Hematopoietic multipotent progenitor cell treated with erythropoietin and hydrocortisone succinate and interleukin-3 and kit ligand, for 15 days (in vitro differentiated cells): ENCODE measurements around the gene WDFY2.
"Not testable (repeated sequence)": the region's sequence is repeated elsewhere in the genome, so short reads cannot be mapped to it uniquely, and the experiment has no call there.

Experiments
- DNase-seq: peaks from one replicate; pipeline ENCODE4 v3.0.0-alpha.2; 2015; ENCODE audit warnings: low spot score

Gene WDFY2

DNA sequence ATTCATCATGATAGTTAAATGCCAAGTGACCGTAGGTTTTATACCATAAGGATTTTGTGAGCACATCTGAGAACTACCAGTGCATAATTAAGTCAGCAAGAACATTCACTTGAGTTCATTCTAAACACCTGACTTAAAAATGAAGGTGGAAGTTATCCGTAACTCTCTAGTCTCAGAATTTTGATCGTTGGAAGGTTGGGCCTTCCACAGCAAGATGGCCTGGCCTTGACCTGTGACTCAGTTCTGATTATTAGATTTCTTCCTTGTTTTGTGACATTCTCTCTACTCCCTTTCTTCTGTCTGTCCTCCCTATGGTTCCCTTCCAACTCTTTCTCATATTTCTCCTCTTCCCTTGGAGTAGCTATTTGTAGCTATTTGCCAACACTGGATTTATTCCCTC lies 20.0 kb upstream of the WDFY2 start:
- no peak for DNase-seq

DNA sequence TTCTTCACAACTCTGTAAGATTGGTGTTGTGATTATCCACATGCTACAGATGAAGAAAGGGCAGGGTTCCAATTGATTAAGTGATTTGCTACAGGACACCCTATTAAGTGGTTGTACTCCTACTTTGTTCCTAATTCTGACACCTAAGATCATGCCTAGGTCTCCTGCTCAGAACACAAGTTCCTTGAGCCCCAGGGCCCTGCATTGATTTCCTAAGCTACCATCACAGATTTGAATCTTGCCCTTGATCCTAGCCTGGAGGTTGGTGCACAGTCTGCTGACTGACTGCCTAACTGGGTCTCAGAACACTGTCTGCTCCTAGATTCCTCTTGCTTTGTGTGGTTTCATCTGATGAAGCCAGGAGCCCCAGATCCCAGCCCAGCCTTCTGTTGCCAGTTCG lies 19.6 kb upstream of the WDFY2 start:
- no peak for DNase-seq

DNA sequence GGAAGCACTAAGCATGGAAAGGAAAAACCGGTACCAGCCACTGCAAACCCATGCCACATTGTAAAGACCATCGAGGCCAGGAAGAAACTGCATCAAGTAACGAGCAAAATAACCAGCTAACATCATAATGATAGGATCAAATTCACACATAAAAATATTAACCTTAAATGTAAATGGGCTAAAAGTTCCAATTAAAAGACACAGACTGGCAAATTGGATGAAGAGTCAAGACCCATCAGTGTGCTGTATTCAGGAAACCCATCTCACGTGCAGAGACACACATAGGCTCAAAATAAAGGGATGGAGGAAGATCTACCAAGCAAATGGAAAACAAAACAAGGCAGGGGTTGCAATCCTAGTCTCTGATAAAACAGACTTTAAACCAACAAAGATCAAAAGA lies 15.3 kb upstream of the WDFY2 start:
- DNase-seq: not testable (repeated sequence)

DNA sequence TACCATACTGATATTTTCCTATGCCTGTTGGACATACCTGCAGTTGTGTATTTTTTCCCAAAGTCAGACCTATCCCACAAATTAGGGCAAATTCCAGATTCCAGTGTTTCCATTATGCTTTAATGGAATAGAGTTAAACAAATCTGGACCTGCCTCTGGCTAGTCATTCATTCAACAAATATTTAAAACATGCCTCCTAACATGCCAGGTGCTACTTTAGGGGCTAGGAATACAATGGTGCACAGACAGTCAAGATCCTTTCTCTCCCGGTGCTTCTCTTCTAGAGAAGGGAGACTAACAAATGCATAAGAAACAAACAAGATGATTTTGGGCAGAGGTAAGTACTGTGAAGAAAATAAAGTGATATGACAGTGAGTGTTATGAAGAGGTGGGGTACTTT lies 7.5 kb upstream of the WDFY2 start:
- no peak for DNase-seq

DNA sequence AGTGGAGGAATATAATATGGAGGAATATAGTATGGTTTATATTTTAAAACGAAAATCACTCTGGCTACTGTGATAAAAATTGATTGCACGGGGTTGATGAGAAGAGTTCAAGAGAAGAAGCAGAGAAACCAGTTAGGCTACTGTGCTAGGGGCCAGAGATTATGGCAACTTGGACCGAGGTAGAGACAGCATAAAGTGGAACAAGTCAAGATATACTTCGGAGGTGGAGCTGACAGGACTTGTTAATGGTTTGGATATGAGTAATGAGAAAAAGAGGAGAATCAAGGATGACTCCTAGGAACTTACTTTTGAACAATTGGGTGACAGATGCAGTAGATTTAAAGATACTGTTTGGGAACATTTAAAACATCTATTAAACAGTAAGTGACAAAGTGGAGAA lies 6.6 kb upstream of the WDFY2 start:
- DNase-seq: no peak

DNA sequence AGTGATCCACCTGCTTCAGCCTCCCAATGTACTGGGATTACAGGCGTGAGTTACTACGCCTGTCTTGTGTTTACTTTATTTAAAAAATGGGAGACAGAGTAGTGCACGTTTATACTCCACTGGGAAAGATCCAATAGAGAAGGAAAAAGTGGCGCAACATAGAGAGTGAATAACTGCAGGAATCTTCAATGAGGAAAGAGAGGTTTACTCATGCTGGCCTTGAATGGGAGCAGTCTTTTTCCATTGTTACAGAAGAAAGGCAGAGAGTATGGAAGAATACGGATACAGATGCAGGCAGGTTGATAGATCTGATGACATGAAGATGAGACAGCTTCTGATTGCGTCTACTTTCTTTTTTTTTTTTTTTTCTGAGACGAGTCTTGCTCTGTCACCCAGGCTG lies 4.6 kb upstream of the WDFY2 start:
- DNase-seq: no peak

DNA sequence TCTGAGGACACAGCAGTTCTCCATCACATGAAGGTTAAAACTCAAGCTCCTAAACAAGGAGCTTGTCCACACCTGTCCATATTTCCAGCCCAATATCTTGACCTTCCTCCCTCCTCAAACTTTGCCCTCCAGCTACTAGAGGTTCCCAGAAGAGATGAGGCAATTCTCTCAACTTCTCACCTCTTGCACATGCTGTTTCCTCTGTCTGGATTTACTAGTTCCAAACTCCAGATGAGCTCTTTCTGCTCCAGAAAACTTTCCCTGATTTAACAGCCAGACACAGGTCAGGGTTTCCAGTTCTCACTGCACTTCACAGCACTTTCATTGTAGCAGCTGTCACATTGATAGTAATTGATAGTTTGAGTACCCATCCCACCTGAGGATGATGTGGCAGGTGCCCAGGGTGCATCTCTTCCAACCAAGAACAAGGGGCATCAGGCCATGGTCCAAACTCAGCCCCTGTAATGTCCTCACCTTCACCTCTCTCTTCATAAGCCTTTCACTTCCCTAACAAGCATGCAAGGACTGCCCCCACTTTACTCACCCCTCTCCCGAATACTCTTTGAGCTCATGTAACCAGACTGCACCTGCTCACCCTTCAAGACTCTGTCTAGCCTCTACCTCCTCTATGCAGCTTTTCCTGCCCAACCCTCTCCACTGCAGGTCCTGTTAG lies 3.0 kb upstream of the WDFY2 start:
- no peak for DNase-seq

DNA sequence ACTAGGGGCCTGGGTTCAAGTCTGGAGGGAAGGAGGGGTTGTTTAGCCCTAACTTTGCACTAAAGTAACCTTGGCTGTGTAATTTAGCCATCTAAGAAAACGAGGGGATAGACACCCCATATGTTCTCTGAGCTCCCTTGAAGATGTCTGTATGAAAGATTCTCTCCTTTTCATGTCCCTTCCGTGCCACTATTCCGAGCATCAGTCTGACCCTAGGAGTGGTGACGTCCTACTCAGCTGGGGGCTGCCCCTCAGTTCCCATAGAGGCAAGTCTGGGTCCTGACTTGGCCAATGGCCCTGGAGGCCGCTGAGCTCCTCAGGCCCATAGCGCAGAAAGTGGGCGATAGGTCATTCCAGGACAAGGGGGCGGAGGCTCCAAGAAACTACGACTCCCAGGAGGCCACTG lies 790 bp upstream of the WDFY2 start:
- DNase-seq: no peak

DNA sequence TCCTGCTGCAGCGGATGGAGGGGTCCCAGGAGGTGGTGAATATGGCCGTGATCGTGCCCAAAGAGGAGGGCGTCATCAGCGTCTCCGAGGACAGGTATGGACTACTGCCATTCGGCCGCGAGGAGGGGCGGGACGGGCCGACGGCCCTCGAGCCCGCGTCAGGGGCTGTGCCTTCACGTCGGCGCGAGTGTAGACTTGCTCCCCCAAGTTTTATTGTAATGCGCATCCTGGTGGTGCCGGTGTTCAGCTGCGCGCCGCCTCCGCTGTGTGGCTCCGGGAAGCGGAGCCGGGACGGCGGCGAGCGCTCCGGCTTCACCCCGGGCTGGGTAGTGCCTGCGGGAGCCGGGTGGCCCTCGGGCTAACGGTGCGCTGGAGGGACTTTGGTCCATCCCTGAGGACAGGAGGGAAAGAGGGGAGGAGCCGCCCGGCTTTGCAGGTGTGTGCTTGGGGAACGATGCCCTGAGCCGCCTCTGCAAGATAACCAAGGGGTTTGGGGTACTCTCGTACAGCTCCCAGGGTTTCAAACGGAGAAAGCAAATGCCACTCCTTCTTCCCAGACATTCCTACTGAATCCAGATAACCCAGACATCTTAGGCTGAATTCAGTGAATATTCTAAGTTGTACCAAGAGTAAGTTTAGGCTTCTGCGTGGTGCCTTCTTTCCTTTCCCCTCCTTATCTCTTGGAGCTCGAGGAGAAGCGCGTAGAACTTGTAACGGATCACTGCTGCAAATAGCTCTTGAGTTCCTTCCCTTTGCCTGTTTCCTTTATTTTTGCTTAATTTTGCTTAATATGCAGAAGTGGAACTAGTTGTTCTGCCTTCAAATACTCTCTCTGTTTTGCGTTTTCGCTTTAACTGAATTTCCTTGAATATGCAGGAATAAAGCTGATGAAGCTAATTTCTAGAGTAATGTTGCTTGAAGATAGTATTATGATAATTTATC lies 740 bp downstream of the WDFY2 start:
- peak; percentile 44 for DNase-seq

DNA sequence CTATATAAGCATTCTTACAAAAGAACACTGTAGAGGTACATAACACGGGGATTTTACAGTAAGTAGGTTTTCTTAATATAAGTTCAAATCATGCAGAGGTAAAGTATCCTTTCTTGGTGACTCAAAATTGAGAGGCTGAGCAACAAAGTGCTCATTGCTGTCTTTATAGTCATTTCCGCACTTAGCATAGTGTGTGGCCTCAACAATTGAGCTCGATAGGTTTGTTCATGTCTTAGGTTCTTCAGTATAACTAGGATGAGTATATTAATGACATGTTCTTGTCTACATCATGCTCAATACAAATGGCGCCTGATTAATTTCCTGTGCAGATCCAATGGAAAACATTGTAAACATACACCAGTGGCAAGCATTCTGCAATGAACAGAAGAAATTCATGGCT lies 1.4 kb downstream of the WDFY2 start:
- no peak for DNase-seq

DNA sequence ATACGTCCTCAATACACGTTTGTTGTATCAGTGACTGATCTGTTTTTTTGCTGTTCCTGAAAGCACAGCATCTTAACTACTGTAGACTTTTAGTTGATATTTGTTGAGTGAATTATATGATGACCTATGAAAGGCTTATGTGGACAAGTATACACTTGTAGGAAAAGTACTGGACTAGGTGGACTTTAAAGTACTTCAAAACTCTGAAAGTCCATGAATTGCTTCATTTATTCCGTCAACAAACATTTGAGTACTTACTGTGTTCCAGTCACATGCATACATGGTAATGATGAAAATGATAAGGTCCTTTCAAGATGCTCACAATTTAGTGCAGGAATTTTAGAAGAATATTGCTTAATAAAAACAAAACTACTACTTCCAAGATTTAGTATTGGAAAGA lies 3.1 kb downstream of the WDFY2 start:
- DNase-seq: no peak

DNA sequence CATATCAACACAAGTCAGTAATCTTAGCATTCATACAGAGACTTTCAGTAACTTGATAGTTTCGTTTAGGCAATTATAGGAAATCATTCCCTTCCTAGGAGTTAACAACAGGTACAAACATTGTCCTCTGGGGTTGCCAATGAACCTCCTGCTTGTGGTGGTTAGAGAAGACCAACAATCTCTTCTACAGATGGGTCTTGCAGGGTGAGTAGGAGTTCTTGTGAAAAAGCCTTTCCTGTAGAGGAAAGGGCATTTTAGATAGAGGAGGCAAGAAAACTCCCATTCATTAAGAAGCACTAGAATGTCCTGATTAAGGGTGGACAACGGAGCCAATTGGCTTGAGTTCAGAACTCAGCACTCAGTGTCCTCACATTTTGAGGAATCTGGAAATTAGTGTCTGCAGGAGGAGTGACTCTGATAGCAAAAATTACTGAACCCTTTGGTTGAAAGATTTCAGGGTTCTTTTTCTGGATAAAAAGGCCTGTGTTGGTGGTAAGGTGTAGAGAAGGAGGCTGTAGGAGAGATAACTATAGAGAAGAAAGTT lies 4.2 kb downstream of the WDFY2 start:
- DNase-seq: no peak

DNA sequence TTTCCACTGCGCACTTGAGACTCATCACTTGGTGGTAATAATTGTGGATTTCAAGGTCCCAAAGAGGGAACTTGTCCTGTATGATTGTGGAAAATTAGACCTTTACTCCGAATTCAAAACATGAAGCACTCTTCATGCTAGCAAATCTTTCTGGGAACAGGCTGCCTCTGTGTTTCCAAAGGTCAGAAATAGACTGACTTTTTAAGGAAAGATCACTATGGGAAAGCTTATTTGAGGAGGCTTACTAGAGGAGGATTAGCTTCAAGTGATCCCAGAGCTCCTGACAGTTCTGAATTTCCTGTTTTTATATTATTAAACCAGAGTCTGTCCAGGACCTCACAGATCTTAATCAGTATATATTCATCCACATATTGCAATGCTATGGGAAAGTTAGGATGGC lies 5.5 kb downstream of the WDFY2 start:
- no peak for DNase-seq

DNA sequence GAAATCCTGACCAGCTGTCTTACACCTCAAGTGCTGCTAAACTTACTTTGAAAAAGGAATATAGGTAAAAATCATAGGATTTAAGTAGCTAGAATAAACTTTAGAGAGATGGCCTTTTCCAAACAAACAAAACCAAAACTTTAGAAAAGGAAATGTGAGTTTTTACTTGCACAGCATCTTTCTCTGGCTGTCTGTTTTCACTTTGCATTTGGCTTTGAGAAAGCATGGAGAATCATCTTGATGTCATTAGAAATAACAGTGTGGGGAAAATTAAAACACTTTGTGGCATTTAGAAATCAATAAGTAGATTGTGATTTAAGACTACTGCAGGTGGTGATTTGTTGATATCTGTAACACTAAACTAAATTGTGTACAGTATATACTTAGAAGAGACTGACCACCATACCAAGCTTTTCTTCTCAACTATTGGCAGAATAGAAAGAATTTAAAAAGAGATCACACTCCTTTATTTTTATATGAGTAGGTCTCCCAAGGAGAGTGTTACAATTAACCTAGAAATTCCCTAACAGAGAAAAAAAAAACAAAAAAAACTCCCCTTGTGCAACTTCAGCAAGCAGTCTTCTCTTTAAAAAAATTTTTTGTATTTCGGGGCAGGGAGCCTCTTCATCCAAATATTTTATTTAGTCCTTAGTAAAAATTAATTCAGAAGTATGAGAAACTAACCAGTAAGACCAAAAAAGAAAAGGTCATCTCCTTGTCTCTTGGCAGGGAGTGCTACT lies 6.1 kb downstream of the WDFY2 start:
- DNase-seq: no peak

DNA sequence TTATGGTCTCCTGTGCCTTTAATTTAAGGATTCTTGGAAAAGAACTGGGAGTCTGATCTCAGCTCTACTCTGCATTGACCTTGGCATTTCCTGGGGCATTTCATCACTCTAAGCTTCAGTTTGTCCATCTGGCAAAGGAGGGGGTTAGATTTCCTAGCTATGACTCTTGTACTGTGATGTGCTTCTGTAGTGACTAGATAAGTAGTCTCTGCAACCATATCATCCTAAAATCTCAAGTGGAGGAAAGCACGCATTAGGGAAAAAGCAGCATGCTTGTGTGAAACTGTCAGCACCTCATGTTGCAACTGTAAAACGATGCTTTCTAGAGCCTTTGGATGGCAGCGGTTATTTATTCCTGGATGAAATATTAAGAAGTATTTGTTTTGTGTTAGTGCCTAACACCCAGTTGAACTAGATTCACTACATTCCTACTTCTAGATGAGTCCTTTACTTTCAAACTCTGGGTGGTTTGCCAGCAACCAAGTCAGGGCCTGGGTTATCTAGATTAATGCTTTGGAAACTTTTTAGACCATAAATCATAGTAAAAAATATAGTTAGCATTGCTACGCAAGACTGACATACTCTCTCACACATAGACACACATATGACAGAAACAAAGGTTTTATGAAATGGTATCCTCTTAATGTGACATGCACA lies 6.8 kb downstream of the WDFY2 start:
- peak; percentile 58 for DNase-seq

DNA sequence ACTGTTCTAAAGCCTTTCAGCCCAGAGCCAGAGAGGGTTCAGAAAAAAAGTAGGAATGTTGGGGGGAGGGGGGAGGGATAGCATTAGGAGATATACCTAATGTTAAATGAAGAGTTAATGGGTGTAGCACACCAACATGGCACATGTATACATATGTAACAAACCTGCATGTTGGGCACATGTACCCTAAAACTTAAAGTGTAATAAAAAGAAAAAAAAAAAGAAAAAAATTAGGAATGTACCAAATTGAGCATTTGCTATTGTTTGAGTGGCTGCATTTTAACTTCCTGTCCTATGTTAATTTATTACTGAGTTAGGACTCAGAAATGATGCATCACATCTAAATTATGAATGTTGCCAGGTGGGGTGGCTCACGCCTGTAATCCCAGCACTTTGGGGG lies 7.7 kb downstream of the WDFY2 start:
- not testable (repeated sequence) for DNase-seq

DNA sequence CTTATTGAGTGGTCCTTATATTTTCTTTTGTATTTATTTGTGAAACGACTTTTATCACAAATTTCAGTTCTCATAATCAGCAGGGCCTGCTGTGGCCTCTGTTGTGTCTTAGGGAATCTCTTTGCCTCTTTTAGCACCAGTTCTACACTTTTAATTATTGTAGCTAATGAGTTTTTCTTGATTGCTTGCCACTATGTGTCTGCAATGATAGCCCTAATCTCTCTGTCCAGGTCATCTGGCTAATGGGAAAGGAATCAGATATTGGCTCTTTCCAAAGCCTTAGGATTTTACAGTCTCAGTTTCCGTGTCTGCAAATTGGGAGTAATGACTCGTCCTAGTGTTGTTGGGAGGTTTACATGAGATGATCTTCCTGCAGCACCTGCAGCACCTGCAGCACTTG lies 10.2 kb downstream of the WDFY2 start:
- DNase-seq: no peak

DNA sequence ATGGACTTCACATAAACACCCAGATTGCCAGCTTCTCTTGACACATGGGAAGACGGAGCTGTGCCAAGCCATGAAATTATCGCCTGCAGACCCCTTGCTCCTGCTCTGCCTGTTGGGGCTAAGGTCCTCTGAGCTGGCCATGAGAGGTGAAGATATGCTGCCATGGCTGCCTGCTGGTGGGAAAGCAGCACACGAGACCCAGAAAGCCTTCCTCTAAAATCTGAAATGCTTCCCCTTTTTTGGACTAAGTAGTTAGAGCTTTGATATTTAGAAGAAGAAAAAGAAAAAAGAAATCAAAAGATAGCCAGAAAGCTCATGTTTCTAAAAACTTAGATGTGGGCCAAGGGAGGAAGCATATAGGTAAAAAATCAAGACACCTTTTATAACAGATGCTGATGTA lies 11.2 kb downstream of the WDFY2 start:
- DNase-seq: no peak

DNA sequence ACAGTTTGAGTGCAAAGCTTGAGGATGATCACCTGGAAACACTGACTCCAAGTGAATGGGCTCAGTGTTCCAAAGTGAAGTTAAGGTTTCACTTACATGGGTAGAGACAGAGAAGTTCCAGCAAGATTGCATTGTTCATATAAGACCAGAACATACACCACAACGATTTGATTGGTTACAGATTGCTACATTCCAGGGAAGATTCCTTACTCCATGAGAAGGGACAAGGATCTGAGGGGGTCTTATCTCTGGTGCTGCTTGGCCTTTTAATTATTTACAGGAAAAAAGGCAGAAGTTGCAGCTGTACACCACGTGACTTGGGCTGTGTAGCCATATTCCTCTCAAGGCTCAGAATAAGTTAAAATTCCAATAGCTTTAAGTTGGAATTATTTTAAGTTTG lies 12.3 kb downstream of the WDFY2 start:
- DNase-seq: no peak

DNA sequence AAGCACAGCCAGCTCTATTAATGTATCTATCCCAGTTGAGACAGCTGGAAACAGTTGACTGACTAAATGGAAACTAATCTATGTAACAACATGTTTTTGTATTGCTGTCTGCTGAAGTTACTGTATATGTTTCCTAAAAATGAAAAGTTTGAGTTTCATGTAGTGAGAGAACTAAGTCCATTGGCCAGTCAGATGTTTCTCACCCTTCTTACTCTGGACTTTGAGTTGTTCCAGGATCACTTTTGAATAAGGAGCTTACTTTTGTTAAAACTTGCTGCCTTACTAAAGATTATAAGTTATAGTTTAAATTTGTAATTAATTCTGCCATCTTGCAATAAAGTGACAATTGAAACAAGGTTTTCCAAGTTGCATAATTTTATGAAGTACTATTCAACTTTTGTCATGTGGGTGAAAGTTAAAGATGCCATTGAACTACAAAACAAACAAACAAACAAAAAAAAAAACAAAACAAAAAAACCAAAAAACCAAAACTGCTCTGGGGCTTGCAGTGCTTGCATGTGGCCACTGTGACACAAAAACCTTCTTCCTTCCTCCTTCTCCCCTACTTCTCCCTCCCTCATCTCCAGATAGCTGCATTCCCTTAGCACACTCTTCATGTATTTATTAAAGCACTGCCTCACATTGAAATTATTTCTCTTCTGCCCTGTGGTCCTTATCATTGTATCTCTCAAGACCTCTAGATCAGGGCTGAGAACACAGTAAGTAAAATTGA lies 15.3 kb downstream of the WDFY2 start:
- no peak for DNase-seq

DNA sequence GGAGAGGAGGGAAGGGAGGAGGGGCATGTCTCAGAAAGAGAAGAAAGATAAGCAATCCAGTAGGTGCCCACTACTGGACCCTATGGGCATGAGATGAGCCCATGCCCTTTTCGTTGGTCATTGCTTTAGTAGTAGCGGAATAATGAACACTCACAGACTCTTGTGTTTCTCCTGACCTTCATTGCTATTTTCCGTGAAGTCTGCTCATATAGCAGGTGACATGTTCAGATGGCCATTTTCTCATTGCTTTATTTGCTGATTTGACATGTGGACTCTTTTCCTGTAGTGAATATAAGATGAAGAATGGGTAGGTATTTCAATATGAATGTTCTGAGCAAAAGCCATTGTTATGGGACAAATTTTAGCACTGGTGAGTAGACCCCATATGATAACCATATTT lies 16.4 kb downstream of the WDFY2 start:
- no peak for DNase-seq
